Hippocampal formation (tissue), 2 donors: Measurements from ENCODE around the gene SNX2.

Experiments
- DNase-seq, 2 donors: peaks; one replicate each; lab custom pipeline; 2025; lab: John Stamatoyannopoulos, UW

Gene SNX2

DNA sequence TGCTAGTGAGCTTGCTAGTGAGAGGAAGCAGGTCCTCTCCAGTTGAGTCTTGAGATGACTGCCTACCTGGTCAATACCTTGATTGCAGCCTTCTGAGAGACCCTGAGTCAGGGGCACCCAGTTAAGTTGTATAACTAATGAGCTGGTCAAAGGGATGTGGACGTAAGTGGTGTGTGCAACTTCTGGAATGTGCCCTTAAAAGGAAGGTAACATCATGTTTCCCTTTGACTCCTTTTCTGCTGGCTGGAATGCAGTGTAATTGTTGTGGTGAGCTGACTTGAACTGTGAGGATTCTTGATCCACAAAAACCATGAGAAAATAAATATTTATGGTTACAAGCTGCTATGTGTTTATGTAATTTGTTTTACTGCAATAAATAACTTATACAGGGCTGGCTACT, 2.4 kb upstream of the SNX2 start:
- DNase-seq, result no peak

DNA sequence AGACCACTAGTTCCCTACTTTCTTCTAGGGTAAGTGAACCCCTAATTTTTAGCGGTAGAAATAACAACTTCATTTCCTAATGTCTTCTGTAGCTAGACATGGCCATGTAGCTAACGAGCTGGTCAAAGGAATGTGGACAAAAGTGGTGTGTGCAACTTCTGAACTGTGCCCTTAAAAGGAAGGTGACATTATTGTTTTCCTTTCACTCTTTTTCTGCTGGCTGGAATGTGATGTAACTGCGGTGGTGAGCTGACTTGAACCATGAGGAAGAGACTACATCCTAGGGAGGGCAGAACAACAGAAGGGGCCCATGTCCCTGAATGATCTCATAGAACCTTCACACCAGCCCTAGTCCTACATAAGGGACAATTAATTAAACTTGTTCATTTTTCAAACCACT, 1.3 kb upstream of the SNX2 start:
- no peak for DNase-seq

- no peak for DNase-seq
Measured at GRCh38 chr5:122774519-122774860, 390 bp upstream of the SNX2 start.

- DNase-seq, result peak; percentile 54
Measured at GRCh38 chr5:122775550-122776542, 966 bp downstream of the SNX2 start.

DNA sequence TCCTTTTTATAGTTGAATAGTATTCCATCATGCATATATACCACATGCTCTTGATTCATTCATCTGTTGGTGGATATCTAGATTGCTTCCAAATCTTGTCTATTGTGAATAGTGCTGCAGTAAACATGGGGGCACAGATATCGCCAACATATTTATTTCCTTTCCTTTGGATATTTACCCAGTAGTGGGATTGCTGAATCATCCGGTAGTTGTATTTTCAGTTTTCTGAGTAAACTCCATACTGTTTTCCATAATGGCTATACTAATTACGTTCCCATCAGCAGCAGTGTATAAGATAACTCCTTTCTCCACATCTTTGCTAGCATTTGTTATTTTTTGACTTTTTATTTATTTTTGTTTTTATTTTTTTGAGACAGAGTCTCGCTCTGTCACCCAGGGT, 3.3 kb downstream of the SNX2 start:
- DNase-seq, result no peak

- DNase-seq, result no peak
Measured at GRCh38 chr5:122779451-122779850, 4.6 kb downstream of the SNX2 start.

- no peak for DNase-seq
Measured at GRCh38 chr5:122780296-122780695, 5.4 kb downstream of the SNX2 start.

DNA sequence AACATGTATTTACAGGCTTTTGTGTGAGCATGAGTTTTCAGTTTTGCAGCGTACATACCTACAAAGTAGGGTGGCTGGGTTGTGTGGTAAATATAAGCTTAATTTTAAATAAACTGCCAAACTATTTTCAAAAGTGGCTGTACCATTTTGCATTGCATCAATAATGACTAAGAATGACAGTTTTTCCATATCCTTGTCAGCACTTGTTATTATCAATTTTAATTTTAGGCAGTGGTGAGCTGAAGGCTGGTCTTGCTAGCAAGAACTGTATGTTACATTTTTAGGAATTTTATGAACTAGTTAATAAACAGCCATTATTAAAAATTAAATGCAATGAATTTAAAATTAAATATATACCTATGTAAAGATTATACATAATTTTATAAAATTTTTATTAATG, 6.6 kb downstream of the SNX2 start:
- DNase-seq, result no peak

GRCh38 chr5:122785294-122785693, 10.4 kb downstream of the SNX2 start:
- DNase-seq, result no peak

GRCh38 chr5:122788371-122788770, 13.5 kb downstream of the SNX2 start:
- no peak for DNase-seq

DNA sequence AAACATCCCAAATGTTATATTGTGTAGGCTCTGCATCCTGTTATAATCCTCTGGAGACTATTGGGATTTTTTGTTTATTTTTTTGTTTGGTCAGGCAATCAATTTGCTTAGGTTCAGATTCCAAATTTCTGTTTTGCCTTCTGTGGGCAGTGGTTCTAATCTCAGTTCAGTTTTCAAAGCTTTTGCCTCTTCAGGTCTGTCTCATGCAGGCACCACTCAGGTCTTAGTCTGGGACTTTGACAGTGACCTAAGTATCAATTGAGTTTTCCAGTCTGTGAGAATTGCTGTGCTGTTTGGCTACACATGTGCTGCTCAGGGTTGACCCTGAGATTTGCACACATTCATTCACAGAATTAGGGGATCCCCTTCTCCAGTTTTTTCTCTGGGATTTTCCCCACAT, 14.1 kb downstream of the SNX2 start:
- DNase-seq, result no peak

- no peak for DNase-seq
Measured at GRCh38 chr5:122789461-122790171, 14.7 kb downstream of the SNX2 start.

DNA sequence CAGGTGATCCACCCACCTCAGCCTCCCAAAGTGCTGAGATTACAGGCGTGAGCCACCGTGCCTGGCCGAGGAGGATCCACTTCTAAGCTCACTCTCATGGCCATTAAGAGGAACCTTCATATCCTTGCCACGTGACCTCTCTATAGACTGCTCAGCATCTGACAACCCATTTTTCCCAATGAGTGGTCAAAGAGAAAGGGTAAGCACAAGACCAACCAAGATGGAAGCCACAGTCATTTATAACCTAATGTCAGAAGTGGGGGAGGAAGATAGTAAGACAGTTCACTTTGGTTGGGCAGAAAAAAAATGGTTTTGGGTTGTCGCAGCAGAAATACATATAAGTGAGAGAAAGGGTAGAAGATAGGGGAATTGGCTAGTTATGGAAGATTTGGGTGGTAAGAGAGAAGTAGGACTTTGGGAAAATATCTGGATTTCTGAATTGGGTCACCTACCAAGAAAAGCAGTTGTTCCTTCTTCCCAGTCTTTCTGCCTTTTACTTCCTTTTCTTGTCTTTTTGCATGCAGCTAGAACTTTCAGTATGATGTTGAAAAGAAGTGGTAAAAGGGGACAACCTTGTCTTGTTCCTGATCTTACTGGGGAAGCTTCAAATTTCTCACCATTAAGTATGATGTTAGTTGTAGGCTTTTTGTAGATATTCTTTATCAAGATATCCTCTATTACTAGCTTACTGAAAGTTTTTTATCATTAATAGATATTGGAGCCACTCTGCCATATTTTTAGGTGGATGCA, 15.6 kb downstream of the SNX2 start:
- DNase-seq, result no peak

- no peak for DNase-seq
Measured at GRCh38 chr5:122805481-122805880, 30.6 kb downstream of the SNX2 start.

DNA sequence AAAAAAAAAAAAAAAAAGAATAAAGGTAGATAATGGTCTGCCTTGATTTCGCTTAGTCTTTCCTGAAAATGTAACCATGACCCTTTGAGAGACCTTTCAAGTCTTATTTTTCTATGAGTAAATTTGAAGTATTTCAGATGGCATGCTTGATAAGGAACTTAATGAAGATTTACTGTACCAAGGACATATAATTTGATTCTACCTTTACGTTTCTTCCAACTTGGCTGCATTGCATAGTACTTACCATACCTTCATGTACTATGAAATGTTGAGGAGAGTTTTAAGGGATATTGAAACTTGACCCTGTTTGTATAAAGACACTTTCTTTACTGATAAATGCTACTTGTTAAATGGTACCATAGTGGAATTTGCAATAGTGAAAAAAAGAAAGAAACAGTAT, 35.5 kb downstream of the SNX2 start:
- DNase-seq, result no peak

GRCh38 chr5:122815218-122815767, 40.4 kb downstream of the SNX2 start:
- no peak for DNase-seq

DNA sequence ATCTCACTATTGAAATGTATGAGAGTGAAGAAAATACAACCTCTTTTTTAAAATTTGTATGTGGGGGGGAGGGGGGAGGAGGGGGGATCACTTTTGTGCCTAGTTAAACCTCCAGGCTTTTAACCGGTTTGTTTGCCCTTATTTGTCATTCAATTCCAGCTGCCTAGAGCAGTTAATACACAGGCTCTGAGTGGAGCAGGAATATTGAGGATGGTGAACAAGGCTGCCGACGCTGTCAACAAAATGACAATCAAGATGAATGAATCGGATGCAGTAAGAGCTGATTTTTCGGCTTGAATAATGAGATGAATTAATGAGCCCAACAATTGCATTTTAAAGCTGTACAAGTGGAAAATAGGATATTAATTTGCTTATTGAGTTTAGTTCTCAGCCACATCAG, 41.9 kb downstream of the SNX2 start:
- no peak for DNase-seq

- DNase-seq, result no peak
Measured at GRCh38 chr5:122831984-122832383, 57.1 kb downstream of the SNX2 start.

DNA sequence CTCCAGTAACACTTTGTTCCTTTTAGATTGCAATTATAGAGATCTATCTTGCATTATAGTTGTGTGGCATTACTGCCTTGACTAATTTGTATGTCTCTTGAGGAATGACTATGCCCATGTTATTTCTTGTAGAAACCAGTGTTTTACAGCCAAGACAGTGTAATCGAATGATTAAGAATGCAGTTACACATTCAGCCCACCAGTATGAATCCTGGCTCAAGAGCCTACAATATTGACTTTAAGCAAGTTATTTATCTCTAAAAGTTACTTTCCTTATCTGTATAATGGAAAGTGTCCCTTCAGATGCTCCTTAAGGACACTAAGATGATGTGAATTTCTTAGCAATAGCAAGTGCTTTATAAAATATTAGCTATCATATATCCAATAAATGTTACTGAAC, 60.8 kb downstream of the SNX2 start:
- no peak for DNase-seq

DNA sequence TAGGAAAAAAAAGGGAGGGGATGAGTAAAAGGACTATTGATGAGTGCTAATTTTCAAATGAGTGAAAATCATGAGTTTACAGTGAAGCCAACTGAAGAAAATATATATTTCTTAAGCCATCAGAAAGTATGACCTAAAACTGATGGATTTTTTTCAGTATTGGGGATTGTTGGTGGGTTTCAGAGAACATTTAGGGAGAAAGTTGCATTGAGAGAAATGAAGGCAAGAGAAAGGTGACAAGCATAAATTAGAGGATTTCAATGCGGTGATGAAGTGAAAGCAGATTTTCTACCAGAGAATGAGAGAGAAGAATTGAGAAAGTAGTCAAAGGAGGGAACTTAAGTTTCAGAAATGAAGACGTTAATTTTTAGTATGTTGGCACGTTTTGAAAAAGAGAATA, 62.1 kb downstream of the SNX2 start:
- DNase-seq, result no peak

DNA sequence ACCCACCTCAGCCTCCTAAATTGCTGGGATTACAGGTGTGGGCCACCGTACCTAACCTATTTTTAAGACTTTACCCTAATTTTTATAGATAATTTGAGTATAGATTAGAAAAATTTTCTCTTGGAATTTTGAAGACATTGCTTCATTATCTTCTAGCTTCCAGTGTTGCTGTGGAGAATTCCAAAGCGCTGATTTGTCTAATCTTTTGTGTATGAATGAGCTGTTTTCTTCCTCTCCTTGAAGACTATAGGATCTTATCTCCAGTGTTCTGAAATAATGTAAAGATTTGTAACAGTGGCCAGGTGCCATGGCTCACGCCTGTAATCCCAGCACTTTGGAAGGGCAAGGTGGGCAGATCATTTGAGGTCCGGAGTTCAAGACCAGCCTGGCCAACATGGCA, 64.9 kb downstream of the SNX2 start:
- DNase-seq, result no peak

DNA sequence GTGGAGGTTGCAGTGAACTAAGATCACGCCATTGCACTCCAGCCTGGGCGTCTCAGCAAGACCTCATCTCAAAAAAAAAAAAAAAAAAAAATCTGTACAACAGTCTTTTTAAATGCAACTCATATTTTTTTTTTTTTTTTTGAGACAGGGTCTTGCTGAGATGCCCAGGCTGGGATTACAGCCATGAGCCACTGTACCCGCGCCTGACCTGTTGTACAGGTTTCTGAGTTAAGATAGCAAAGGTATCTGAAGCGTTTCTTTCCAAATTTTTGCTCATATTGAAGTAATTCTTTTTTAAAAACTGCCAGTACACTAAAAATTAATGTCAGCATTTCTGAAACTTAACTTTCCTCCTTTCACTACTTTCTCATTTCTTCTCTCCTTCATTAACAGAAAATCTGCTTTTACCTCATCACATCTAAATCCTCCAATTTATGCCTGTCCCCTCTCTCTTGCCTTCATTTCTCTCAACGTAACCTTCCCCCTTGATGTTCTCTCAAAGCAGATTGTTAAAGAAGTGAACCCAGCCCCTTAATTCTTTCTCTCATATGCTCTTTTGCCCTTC, 67.2 kb downstream of the SNX2 start:
- no peak for DNase-seq
